Measurements from ENCODE around the gene ZNF664.

GRCh38 chr12:124040291-124040690 lies 67.3 kb downstream of the ZNF664 start:
- no peak for TF ChIP-seq POLR2A (IDR thresholded peaks at IDR 0.05)
- TF ChIP-seq, protein P1, sequence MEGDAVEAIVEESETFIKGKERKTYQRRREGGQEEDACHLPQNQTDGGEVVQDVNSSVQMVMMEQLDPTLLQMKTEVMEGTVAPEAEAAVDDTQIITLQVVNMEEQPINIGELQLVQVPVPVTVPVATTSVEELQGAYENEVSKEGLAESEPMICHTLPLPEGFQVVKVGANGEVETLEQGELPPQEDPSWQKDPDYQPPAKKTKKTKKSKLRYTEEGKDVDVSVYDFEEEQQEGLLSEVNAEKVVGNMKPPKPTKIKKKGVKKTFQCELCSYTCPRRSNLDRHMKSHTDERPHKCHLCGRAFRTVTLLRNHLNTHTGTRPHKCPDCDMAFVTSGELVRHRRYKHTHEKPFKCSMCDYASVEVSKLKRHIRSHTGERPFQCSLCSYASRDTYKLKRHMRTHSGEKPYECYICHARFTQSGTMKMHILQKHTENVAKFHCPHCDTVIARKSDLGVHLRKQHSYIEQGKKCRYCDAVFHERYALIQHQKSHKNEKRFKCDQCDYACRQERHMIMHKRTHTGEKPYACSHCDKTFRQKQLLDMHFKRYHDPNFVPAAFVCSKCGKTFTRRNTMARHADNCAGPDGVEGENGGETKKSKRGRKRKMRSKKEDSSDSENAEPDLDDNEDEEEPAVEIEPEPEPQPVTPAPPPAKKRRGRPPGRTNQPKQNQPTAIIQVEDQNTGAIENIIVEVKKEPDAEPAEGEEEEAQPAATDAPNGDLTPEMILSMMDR (IDR thresholded peaks at IDR 0.05) = no peak
